Measurements from ENCODE around the gene TLR1.
A peak's percentile ranks its signal among the peaks of the same experiment; 100 is the strongest.

Gene TLR1

GRCh38 chr4:38764277-38764676 lies 40.3 kb downstream of the TLR1 start:
- Histone ChIP-seq H3K9me3 (ENCODE audit: insufficient read depth, low read length) (peaks cover 13% of the 10 kb centered on the region; the same call in 1 of the 2 replicates), H3K4me2 (ENCODE audit: low read length) (no peak overlapping the region), H3K27me3 (ENCODE audit: low read depth, low read length) (no peaks in the 10 kb centered on the region), H3K27ac (ENCODE audit: low read length) (0 out of 2 replicates have a peak overlapping the region, but pooled peaks have one; percentile 7), H4K20me1 (ENCODE audit: insufficient read depth, low read length) (no peaks in the 10 kb centered on the region), H3K4me3 (ENCODE audit: low read length) (no peak overlapping the region), H2AFZ (ENCODE audit: low read depth, low read length) (no peak overlapping the region), H3K4me1 (ENCODE audit: low read length) (peaks cover 46% of the 10 kb centered on the region), H3K36me3 (replicated peaks; ENCODE audit: low read depth, low read length) (peaks cover 48% of the 10 kb centered on the region), H3K9ac (ENCODE audit: low read length) (no peak overlapping the region), H3K79me2 (ENCODE audit: low read length) (peaks cover 13% of the 10 kb centered on the region; the same call in 1 of the 2 replicates)
- TF ChIP-seq, protein P1, sequence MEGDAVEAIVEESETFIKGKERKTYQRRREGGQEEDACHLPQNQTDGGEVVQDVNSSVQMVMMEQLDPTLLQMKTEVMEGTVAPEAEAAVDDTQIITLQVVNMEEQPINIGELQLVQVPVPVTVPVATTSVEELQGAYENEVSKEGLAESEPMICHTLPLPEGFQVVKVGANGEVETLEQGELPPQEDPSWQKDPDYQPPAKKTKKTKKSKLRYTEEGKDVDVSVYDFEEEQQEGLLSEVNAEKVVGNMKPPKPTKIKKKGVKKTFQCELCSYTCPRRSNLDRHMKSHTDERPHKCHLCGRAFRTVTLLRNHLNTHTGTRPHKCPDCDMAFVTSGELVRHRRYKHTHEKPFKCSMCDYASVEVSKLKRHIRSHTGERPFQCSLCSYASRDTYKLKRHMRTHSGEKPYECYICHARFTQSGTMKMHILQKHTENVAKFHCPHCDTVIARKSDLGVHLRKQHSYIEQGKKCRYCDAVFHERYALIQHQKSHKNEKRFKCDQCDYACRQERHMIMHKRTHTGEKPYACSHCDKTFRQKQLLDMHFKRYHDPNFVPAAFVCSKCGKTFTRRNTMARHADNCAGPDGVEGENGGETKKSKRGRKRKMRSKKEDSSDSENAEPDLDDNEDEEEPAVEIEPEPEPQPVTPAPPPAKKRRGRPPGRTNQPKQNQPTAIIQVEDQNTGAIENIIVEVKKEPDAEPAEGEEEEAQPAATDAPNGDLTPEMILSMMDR (IDR thresholded peaks at IDR 0.05; ENCODE audit: low read depth, low read length): no peak
- no peak for TF ChIP-seq EZH2phosphoT487 (IDR thresholded peaks at IDR 0.05; ENCODE audit: low read depth)

- no peak for TF ChIP-seq EZH2phosphoT487 (IDR thresholded peaks at IDR 0.05; ENCODE audit: low read depth)
- TF ChIP-seq, protein P1 (IDR thresholded peaks at IDR 0.05; ENCODE audit: low read depth, low read length): no peak
- H3K27me3 ChIP-seq (ENCODE audit: low read depth, low read length): no peaks in the 10 kb centered on the region
- H3K79me2 ChIP-seq (ENCODE audit: low read length): peaks cover 7% of the 10 kb centered on the region; the same call in 1 of the 2 replicates
- H3K36me3 ChIP-seq (replicated peaks; ENCODE audit: low read depth, low read length): peaks cover 31% of the 10 kb centered on the region
- peak overlapping the region; percentile 96 for H3K27ac ChIP-seq (ENCODE audit: low read length)
- H3K9ac ChIP-seq (ENCODE audit: low read length): peak overlapping the region; percentile 87
- peaks cover 6% of the 10 kb centered on the region; the same call in 1 of the 2 replicates for H3K9me3 ChIP-seq (ENCODE audit: insufficient read depth, low read length)
- peaks cover 60% of the 10 kb centered on the region for H3K4me1 ChIP-seq (ENCODE audit: low read length)
- H3K4me2 ChIP-seq (ENCODE audit: low read length): peak overlapping the region; percentile 81
- peak overlapping the region; percentile 18; the same call in 1 of the 2 replicates for H2AFZ ChIP-seq (ENCODE audit: low read depth, low read length)
- H4K20me1 ChIP-seq (ENCODE audit: insufficient read depth, low read length): no peaks in the 10 kb centered on the region
- peak overlapping the region; percentile 59 for H3K4me3 ChIP-seq (ENCODE audit: low read length)
Observed at GRCh38 chr4:38762560-38762959, 42.0 kb downstream of the TLR1 start.

GRCh38 chr4:38759790-38760122 lies 44.8 kb downstream of the TLR1 start:
- no peak overlapping the region for H2AFZ ChIP-seq (ENCODE audit: low read depth, low read length)
- peak overlapping the region; percentile 32 for H3K4me3 ChIP-seq (ENCODE audit: low read length)
- H3K4me2 ChIP-seq (ENCODE audit: low read length): peak overlapping the region; percentile 81
- peak overlapping the region; percentile 96 for H3K27ac ChIP-seq (ENCODE audit: low read length)
- peaks cover 7% of the 10 kb centered on the region; the same call in 1 of the 2 replicates for H3K79me2 ChIP-seq (ENCODE audit: low read length)
- peaks cover 10% of the 10 kb centered on the region for H3K36me3 ChIP-seq (replicated peaks; ENCODE audit: low read depth, low read length)
- peak overlapping the region; percentile 87 for H3K9ac ChIP-seq (ENCODE audit: low read length)
- peaks cover 66% of the 10 kb centered on the region for H3K4me1 ChIP-seq (ENCODE audit: low read length)
- H3K9me3 ChIP-seq (ENCODE audit: insufficient read depth, low read length): peaks cover 6% of the 10 kb centered on the region; the same call in 1 of the 2 replicates
- no peaks in the 10 kb centered on the region for H4K20me1 ChIP-seq (ENCODE audit: insufficient read depth, low read length)
- H3K27me3 ChIP-seq (ENCODE audit: low read depth, low read length): no peaks in the 10 kb centered on the region
- TF ChIP-seq EZH2phosphoT487 (IDR thresholded peaks at IDR 0.05; ENCODE audit: low read depth): no peak
- TF ChIP-seq, protein P1 (IDR thresholded peaks at IDR 0.05; ENCODE audit: low read depth, low read length): peak; percentile 2; the same call in 1 of the 2 replicates

- no peaks in the 10 kb centered on the region for H4K20me1 ChIP-seq (ENCODE audit: insufficient read depth, low read length)
- peak overlapping the region; percentile 49; the same call in 1 of the 2 replicates for H3K27ac ChIP-seq (ENCODE audit: low read length)
- peaks cover 9% of the 10 kb centered on the region for H3K36me3 ChIP-seq (replicated peaks; ENCODE audit: low read depth, low read length)
- H3K4me1 ChIP-seq (ENCODE audit: low read length): peaks cover 65% of the 10 kb centered on the region
- TF ChIP-seq, protein P1 (IDR thresholded peaks at IDR 0.05; ENCODE audit: low read depth, low read length): peak; percentile 81
- no peak for TF ChIP-seq EZH2phosphoT487 (IDR thresholded peaks at IDR 0.05; ENCODE audit: low read depth)
- H3K9ac ChIP-seq (ENCODE audit: low read length): peak overlapping the region; percentile 87
- peak overlapping the region; percentile 81 for H3K4me2 ChIP-seq (ENCODE audit: low read length)
- H3K4me3 ChIP-seq (ENCODE audit: low read length): peak overlapping the region; percentile 55
- peaks cover 6% of the 10 kb centered on the region; the same call in 1 of the 2 replicates for H3K9me3 ChIP-seq (ENCODE audit: insufficient read depth, low read length)
- no peaks in the 10 kb centered on the region for H3K27me3 ChIP-seq (ENCODE audit: low read depth, low read length)
- H2AFZ ChIP-seq (ENCODE audit: low read depth, low read length): peak overlapping the region; percentile 88; the same call in 1 of the 2 replicates
- peaks cover 6% of the 10 kb centered on the region; the same call in 1 of the 2 replicates for H3K79me2 ChIP-seq (ENCODE audit: low read length)
Observed at GRCh38 chr4:38759113-38759789, 45.3 kb downstream of the TLR1 start.
